ENCODE data around the gene RGMB.

DNA sequence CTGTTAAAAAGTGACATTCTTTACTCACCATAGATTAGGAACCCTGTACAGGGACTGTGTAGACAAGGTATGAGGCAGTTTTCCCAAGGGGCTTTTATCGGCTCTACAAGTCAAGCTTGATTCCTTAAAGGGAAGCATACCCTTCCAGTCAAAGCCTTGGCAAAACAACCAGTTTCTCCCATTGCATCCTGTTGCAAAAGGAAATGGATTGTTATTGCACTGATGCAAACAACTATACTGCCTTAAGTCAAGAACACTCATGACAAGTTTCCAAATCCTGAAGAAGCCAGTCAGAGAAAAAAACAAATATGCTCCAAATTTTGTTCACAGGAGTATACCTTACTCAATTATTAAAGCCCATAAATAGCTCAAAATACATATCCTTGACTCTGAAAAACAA lies 67.5 kb downstream of the RGMB start:
- TF ChIP-seq, protein P1, sequence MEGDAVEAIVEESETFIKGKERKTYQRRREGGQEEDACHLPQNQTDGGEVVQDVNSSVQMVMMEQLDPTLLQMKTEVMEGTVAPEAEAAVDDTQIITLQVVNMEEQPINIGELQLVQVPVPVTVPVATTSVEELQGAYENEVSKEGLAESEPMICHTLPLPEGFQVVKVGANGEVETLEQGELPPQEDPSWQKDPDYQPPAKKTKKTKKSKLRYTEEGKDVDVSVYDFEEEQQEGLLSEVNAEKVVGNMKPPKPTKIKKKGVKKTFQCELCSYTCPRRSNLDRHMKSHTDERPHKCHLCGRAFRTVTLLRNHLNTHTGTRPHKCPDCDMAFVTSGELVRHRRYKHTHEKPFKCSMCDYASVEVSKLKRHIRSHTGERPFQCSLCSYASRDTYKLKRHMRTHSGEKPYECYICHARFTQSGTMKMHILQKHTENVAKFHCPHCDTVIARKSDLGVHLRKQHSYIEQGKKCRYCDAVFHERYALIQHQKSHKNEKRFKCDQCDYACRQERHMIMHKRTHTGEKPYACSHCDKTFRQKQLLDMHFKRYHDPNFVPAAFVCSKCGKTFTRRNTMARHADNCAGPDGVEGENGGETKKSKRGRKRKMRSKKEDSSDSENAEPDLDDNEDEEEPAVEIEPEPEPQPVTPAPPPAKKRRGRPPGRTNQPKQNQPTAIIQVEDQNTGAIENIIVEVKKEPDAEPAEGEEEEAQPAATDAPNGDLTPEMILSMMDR (IDR thresholded peaks at IDR 0.05) = no peak
- no peak for TF ChIP-seq POLR2A (IDR thresholded peaks at IDR 0.05)
